HG02588 (cell line): Measurements from ENCODE around the gene SPEF1.

Source experiments
- ATAC-seq: cut with Tn5 transposase; IDR thresholded peaks from one replicate; pipeline ENCODE4 v1.9.1; 2021; ENCODE audit warnings: mild to moderate bottlenecking, moderate library complexity; ENCODE audit not compliant: unreplicated experiment

The SPEF1 gene

DNA sequence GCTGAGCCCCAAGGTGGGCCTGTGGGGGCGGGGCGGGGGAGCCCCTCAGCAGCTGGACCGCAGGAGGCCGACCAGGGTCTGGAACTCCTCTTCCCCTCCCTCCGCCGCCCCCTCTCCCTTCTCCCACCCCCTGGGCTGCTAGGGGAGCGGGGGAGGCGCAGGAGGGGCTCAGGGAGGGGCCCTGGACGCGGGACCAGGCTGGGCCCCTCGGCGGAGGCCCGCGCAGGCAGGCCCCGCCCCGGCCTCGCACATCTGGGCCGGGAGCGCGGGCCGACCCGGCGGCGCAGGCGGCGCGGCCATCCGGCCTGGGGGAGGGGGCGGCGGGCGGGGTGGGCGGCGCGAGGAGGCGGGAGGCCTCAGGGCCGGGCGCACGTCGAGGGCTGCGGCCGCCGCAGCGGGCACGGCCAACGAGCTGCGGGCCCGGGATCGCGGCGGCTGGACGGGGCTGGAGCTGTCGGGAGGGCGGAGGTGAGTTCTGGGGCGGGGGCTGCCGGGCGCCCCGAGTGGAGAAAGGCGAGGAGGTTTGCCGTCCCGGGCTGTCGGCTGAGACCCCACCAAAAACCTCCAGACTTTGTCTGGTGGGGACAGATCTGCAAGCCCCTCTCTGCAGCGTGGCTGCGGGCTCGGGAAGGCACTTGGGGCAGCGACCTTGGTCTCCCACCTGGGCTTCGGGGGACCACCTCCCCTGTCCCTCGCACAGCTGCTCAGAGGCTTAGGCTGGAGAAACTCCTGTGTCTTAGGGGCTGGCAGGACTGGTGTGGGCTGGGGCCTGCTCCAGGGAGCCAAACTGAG lies 48.7 kb downstream of the SPEF1 start, which contains the start of gene HSPA12B:
Gene HSPA12B, plus strand, starts transcription at position 359 of the 792 bp plus-strand sequence. CDS start 5,990 bp downstream, outside the sequence.
- no peak for ATAC-seq

- ATAC-seq, result no peak
Measured at GRCh38 chr20:3731944-3732326, 49.3 kb downstream of the SPEF1 start.

DNA sequence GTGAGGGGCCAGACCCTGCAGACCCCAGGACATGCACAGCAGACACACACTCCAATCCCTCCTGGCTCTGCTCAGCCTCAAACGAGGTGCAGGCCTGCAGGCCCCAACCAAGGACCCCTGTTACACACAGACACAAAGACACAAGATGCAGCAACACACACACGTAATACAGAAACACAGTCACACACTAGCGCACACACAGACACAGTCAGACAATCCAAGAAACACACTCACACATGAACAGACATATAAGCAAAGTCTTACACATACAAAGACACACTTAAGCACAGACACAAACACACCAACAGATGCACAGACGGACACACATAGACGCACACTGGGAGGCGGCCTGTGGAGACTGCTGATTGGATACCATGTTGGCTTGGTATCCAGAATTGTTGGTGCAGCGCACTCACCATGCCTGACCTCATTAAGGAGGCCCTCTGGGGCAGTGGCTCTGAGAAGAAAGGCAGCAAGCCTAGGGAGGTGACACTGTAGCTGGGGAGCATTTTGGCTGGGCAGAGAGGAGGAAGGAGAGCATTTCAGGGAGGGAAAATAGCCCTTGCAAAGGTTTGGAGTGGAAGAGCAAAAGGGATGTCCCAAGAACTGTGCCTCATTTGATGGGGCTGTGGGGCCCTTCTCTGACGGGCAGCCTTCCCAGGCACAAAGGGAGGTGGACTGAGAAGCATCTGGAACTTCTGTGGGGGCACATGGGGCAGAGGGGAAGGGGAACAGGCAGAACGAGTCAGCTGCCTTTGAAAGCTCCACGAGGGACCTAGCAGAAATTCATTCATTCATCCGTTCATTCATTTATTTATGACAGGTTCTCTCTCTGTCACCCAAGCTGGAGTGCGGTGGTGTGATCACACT lies 50.2 kb downstream of the SPEF1 start:
- no peak for ATAC-seq

DNA sequence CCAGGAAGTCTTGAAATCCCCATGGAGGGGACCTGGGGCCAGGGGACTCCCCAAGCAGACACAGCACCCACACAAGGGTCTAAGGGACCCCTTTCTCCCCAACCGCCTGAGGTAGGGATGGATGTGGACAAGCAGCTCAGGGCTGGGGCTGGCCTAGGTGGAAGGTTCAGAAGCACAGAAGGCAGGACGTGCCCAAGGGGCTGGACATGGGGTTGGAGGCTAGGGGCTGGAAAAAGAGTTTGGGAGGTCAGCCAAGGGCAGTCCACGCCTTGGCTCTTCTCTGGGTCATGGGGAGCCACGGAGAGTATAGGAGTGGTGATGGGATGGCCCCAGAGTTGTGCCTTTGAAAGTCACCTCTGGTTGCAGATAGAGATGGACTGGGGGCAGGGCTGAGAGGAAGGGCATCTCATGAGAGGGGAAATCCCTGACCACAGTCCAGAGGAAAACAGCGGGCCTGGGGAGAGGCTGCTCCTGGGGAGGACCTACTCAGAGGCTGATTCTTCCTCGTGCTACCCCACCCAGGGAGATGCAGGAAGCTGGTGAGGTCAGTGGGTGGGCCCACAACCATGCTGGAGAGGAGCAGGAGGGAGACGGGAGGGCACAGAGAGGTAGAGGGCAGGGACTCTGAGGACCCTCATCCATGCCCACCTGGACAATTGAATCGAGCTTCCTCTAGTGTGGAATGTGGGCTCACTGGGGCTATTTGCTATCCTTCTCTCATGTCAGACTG lies 51.3 kb downstream of the SPEF1 start:
- ATAC-seq, result no peak

DNA sequence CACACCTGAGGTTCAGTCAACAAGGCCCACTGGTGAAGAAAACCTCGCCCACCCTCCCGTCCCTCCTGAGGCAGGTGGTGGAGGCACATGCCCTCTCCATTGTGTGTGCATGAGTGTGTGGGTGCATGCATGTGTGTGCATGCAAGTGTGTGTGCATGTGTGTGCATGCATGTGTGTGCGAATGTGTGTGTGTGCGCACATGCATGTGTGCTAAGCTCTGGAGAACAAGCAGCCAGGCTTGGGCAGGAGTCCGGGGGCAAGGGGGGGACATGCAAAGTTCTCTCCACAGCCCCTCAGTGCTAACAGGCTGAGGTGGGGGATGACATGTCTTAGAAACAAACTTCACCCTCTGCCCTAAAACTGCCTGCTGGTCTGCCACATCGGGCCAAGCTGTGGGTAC lies 51.9 kb downstream of the SPEF1 start:
- ATAC-seq, result no peak

DNA sequence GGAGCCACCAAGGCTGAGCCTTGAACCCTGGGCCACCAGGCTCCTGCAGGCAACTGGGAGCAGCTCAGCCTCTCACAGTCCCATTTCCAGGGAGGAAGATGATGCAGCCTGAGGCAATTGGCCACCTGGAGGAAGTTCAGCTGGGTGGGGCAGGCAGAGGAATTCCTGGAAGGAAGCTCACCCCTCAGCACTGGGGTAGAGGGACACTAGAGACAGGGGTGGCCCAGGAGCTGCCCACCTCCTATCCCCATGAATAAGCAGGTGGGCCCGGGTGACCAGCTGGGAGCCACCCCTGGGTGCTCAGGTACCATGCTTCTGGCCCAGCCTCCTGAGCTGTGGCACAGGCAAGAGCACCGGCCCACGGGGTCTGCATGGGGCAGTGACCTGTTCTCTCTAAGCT lies 52.4 kb downstream of the SPEF1 start:
- no peak for ATAC-seq

DNA sequence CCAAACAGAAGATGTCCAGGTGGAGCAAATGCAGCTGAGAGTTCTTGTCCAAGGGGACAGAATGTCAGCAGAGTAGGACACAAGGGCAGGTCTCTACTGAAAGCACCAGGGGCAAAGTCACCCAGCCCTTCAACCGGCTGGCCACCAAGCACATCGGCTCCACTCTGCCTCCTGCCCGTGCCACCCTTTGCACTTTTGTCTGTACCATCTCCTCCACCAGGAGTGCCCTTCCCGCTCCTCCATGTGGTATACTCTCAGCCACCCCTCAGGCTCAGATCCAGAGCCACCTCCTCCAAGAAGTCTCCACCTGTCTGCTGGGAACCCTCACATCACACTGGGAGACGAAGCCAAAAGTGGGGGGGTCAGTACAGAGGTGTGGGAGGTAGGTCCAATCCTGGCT lies 52.9 kb downstream of the SPEF1 start:
- ATAC-seq, result no peak
